Measurements from ENCODE around the gene FLVCR2. TPM values are rescaled to one million over a fixed set of nuclear protein-coding genes. Genes with fewer than 3 reads are reported as not detected.
A peak's percentile ranks its signal among the peaks of the same experiment; 100 is the strongest.

The FLVCR2 gene
- total RNA-seq, 1 donor from 2014 or later = 7.3 TPM

DNA sequence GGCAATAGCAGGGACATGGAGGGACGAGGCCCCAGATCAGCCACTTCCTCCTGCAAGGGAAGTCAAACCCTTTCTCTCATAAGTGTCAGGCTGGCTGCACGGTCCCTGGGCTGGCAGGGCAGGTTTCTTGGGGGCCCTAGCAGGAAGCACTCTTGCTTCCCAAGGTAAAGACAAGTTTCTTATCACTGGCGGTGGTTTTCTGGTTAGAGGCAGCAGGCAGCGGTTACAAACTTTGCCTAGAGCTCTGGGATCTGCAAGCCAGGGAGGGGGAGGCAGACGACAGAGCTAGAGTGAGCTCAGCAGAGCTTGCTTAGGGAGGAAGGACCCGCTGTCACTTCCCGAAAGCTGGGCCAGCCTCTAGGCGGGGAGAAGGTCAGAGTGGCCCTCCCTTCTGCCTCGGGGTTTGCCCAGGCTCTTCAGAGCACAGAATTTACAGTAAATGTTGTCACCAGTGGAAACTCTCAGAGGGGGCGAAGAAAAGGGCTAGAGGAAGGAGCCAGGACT lies 35.8 kb upstream of the FLVCR2 start:
- Histone ChIP-seq H3K4me3 (ENCODE audit: low read length in 3 of 3) (no peak overlapping the region), H3K4me1 (ENCODE audit: control insufficient read depth in 3 of 3, insufficient read depth in 3 of 3, low read length in 3 of 3) (peaks cover 0 to 1% (median 0%) of the 10 kb centered on the region in 3 donors), H3K27me3 (ENCODE audit: control insufficient read depth in 3 of 3, insufficient read depth in 3 of 3, low read length in 3 of 3) (no peaks in the 10 kb centered on the region), H3K36me3 (ENCODE audit: control insufficient read depth in 3 of 3, insufficient read depth in 3 of 3, low read length in 3 of 3) (no peaks in the 10 kb centered on the region), H3K27ac (ENCODE audit: low read depth, low read length) (peak overlapping the region; percentile 54), H3K9me3 (ENCODE audit: control insufficient read depth in 3 of 3, low read length in 3 of 3) (no peaks in the 10 kb centered on the region), H3K9ac (ENCODE audit: low read depth in 1 of 3, low read length in 3 of 3) (no peak overlapping the region)

DNA sequence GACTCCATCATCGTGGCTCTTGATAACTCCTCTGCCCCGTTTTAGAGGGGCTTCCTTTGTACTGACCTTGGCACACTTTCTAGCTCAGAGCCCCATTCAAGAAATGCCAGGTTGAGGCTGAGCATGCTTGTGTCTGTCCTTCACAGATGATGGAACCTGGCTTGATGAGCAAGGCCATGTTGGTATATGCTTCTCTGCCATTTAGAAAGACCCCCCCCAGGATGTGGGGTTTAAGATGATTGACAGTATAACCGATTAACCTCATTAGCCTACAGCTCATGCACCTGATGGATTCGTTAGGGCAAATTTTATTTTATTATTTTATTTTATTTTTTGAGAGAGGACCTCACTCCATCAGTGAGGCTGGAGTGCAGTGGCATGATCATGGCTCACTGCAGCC lies 35.2 kb upstream of the FLVCR2 start:
- Histone ChIP-seq H3K27me3 (ENCODE audit: control insufficient read depth in 3 of 3, insufficient read depth in 3 of 3, low read length in 3 of 3) (no peaks in the 10 kb centered on the region), H3K9me3 (ENCODE audit: control insufficient read depth in 3 of 3, low read length in 3 of 3) (no peaks in the 10 kb centered on the region), H3K4me1 (ENCODE audit: control insufficient read depth in 3 of 3, insufficient read depth in 3 of 3, low read length in 3 of 3) (peaks cover 0 to 7% (median 6%) of the 10 kb centered on the region in 3 donors), H3K9ac (ENCODE audit: low read depth in 1 of 3, low read length in 3 of 3) (no peak overlapping the region), H3K36me3 (ENCODE audit: control insufficient read depth in 3 of 3, insufficient read depth in 3 of 3, low read length in 3 of 3) (no peaks in the 10 kb centered on the region), H3K27ac (ENCODE audit: low read depth, low read length) (no peak overlapping the region), H3K4me3 (ENCODE audit: low read length in 3 of 3) (no peak overlapping the region)

DNA sequence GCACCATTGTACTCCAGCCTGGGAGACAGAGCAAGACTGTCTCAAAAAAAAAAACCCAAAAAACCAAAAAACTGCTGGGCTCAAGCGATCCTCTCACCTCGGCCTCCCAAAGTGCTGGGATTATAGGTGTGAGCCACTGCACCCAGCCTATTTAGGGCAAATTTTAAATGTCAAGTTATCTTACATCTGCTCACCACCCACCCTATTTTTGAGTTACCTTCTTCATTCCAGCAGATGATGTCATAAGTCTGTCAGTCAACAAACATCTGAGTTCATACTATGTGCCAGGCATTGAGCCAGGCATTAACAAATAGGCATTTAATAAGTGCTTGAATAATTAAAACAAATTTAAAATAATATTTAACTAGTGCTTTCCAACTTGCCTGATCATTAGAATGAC lies 34.6 kb upstream of the FLVCR2 start:
- peaks cover 3 to 8% (median 6%) of the 10 kb centered on the region in 3 donors for H3K4me1 ChIP-seq (ENCODE audit: control insufficient read depth in 3 of 3, insufficient read depth in 3 of 3, low read length in 3 of 3)
- no peaks in the 10 kb centered on the region for H3K27me3 ChIP-seq (ENCODE audit: control insufficient read depth in 3 of 3, insufficient read depth in 3 of 3, low read length in 3 of 3)
- H3K9ac ChIP-seq (ENCODE audit: low read depth in 1 of 3, low read length in 3 of 3) = no peak overlapping the region
- H3K27ac ChIP-seq (ENCODE audit: low read depth, low read length) = no peak overlapping the region
- H3K9me3 ChIP-seq (ENCODE audit: control insufficient read depth in 3 of 3, low read length in 3 of 3) = no peaks in the 10 kb centered on the region
- H3K4me3 ChIP-seq (ENCODE audit: low read length in 3 of 3) = no peak overlapping the region
- no peaks in the 10 kb centered on the region for H3K36me3 ChIP-seq (ENCODE audit: control insufficient read depth in 3 of 3, insufficient read depth in 3 of 3, low read length in 3 of 3)

DNA sequence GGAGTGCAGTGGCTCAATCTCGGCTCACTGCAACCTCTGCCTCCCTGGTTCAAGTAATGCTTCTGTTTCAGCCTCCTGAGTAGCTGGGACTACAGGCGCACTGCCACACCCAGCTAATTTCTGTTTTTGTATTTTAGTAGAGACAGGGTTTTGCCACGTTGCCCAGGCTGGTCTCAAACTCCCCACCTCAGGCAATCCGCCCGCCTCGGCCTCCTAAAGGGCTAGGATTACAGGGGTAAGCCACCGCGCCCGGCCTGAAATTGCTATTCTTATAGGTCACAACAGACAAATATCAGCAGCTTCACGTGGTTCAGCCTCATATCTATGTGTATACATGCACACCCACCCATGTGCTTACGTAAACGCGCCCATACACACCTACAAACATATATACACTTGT lies 32.5 kb upstream of the FLVCR2 start:
- H3K4me1 ChIP-seq (ENCODE audit: control insufficient read depth in 3 of 3, insufficient read depth in 3 of 3, low read length in 3 of 3) = peaks cover 3 to 8% (median 6%) of the 10 kb centered on the region in 3 donors
- H3K36me3 ChIP-seq (ENCODE audit: control insufficient read depth in 3 of 3, insufficient read depth in 3 of 3, low read length in 3 of 3) = no peaks in the 10 kb centered on the region
- H3K27me3 ChIP-seq (ENCODE audit: control insufficient read depth in 3 of 3, insufficient read depth in 3 of 3, low read length in 3 of 3) = no peaks in the 10 kb centered on the region
- no peak overlapping the region for H3K4me3 ChIP-seq (ENCODE audit: low read length in 3 of 3)
- H3K27ac ChIP-seq (ENCODE audit: low read depth, low read length) = no peak overlapping the region
- H3K9ac ChIP-seq (ENCODE audit: low read depth in 1 of 3, low read length in 3 of 3) = no peak overlapping the region
- H3K9me3 ChIP-seq (ENCODE audit: control insufficient read depth in 3 of 3, low read length in 3 of 3) = no peaks in the 10 kb centered on the region

DNA sequence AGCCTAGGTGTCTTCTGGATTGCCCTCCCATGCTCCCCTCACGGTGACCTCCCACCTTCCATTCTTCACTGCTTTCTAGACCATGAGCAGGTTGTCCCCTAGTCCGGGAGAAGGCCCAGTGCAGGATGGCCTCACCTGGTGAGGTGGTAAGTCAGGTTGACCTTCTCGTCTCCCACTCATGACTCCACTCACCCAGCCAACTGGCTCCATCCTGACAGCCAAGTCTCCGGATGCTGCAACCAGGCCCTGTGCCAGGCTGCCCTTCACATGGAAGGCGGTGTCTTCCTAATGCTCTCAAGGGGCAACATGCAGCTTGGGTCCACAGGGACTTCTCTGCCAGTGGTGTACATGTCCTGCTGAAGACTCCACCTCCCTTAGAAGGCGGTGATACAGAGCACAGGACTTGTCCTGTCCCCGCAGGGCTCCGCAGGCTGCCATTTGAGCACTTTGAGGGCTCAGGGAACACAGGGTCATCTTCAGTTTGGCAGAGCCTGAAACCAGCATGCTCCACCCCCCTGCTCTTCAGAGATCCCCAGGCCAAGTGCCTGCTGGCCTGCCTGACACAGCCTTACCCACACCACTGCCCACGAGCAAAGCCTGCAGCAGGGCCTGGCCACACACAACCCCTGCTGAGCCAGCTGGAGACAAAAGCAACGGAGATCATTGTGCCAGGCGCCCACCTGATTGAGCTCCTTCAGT lies 30.7 kb upstream of the FLVCR2 start:
- Histone ChIP-seq H3K36me3 (ENCODE audit: control insufficient read depth in 3 of 3, insufficient read depth in 3 of 3, low read length in 3 of 3) (no peaks in the 10 kb centered on the region), H3K4me3 (ENCODE audit: low read length in 3 of 3) (no peak overlapping the region), H3K4me1 (ENCODE audit: control insufficient read depth in 3 of 3, insufficient read depth in 3 of 3, low read length in 3 of 3) (peaks cover 3 to 8% (median 6%) of the 10 kb centered on the region in 3 donors), H3K27ac (ENCODE audit: low read depth, low read length) (no peak overlapping the region), H3K9ac (ENCODE audit: low read depth in 1 of 3, low read length in 3 of 3) (no peak overlapping the region), H3K9me3 (ENCODE audit: control insufficient read depth in 3 of 3, low read length in 3 of 3) (no peaks in the 10 kb centered on the region), H3K27me3 (ENCODE audit: control insufficient read depth in 3 of 3, insufficient read depth in 3 of 3, low read length in 3 of 3) (no peaks in the 10 kb centered on the region)

DNA sequence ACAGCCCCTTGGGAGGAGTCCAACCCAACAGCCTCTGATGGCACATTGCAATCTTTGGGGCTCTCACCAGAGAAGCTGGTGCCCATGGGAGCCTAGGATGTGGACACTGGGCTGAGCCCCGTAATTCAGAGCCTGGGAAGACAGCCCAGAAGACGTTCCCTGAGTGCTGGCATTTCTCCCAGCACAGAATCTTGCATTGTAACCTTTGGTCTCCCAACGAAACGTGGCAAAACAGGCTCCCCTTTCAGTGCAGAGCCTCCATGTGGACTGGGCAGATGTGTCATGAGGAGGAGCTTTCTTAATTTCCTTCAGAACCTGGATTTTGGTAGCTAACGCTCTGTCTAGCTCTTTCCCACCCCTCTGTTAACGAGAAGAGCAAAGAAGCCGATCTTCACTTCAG lies 29.9 kb upstream of the FLVCR2 start:
- no peak overlapping the region for H3K4me3 ChIP-seq (ENCODE audit: low read length in 3 of 3)
- no peaks in the 10 kb centered on the region for H3K27me3 ChIP-seq (ENCODE audit: control insufficient read depth in 3 of 3, insufficient read depth in 3 of 3, low read length in 3 of 3)
- H3K4me1 ChIP-seq (ENCODE audit: control insufficient read depth in 3 of 3, insufficient read depth in 3 of 3, low read length in 3 of 3) = peaks cover 3 to 8% (median 6%) of the 10 kb centered on the region in 3 donors
- no peak overlapping the region for H3K9ac ChIP-seq (ENCODE audit: low read depth in 1 of 3, low read length in 3 of 3)
- H3K9me3 ChIP-seq (ENCODE audit: control insufficient read depth in 3 of 3, low read length in 3 of 3) = no peaks in the 10 kb centered on the region
- H3K27ac ChIP-seq (ENCODE audit: low read depth, low read length) = no peak overlapping the region
- no peaks in the 10 kb centered on the region for H3K36me3 ChIP-seq (ENCODE audit: control insufficient read depth in 3 of 3, insufficient read depth in 3 of 3, low read length in 3 of 3)

DNA sequence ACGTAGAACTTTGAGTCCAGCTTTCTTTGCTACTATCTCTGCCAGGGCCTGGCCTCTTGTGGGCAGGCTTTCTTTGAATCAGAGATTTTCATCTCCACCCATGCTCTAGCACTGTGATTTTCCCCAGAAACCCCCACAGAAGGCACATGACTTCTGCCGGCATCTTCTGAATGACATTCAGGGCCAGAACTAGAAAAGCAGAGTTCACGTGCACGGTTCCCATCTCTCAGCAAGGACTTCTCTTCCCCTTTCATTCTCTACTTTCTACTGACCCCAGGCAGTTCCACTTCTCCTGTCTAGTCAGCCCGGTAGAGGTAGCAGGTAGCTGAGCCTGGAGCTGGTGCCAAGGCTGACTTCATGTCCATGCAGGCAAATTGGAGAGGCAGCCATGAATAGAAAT lies 29.3 kb upstream of the FLVCR2 start:
- Histone ChIP-seq H3K9ac (ENCODE audit: low read depth in 1 of 3, low read length in 3 of 3) (no peak overlapping the region), H3K4me1 (ENCODE audit: control insufficient read depth in 3 of 3, insufficient read depth in 3 of 3, low read length in 3 of 3) (peaks cover 3 to 8% (median 6%) of the 10 kb centered on the region in 3 donors), H3K27ac (ENCODE audit: low read depth, low read length) (no peak overlapping the region), H3K4me3 (ENCODE audit: low read length in 3 of 3) (no peak overlapping the region), H3K36me3 (ENCODE audit: control insufficient read depth in 3 of 3, insufficient read depth in 3 of 3, low read length in 3 of 3) (no peaks in the 10 kb centered on the region), H3K27me3 (ENCODE audit: control insufficient read depth in 3 of 3, insufficient read depth in 3 of 3, low read length in 3 of 3) (no peaks in the 10 kb centered on the region), H3K9me3 (ENCODE audit: control insufficient read depth in 3 of 3, low read length in 3 of 3) (no peaks in the 10 kb centered on the region)

DNA sequence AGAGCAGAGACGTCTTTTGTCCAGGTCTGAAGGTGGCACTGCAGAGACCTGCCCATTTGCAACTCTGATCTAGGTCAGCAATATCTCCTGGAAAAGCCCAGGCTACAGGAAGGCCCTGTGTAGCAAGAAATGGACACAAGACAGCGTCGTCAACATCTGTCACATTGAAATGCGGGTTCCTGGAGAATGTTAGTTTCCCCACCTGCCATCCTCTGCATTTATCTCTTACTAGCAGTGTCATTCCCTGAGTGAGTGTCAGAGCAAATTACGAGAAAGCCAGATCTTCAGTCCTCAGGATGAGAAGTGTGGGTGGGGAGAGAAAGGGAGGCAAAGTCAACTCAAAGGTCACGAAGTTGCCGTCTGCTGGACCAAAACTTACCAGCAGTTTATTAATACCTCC lies 27.4 kb upstream of the FLVCR2 start:
- no peak overlapping the region for H3K27ac ChIP-seq (ENCODE audit: low read depth, low read length)
- H3K36me3 ChIP-seq (ENCODE audit: control insufficient read depth in 3 of 3, insufficient read depth in 3 of 3, low read length in 3 of 3) = no peaks in the 10 kb centered on the region
- H3K27me3 ChIP-seq (ENCODE audit: control insufficient read depth in 3 of 3, insufficient read depth in 3 of 3, low read length in 3 of 3) = no peaks in the 10 kb centered on the region

DNA sequence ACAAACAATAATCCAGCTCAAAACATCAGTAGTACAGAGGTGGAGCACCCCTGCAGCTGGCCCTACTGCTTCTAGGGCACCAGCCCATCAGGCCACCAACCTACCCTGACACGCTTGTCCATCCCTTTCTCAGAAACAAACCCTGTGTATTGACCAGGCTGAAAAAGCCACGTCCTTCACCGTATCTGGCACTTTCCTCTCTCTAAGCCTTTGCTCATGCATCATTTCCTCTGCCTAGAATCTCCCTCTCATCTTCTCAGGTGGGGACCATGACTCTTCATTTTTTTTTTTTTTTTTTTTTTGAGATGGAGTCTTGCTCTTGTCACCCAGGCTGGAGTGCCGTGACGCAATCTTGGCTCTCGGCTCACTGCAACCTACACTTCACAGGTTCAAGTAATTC lies 25.3 kb upstream of the FLVCR2 start:
- Histone ChIP-seq H3K27me3 (ENCODE audit: control insufficient read depth in 3 of 3, insufficient read depth in 3 of 3, low read length in 3 of 3) (no peaks in the 10 kb centered on the region), H3K9me3 (ENCODE audit: control insufficient read depth in 3 of 3, low read length in 3 of 3) (peaks cover 0 to 5% (median 3%) of the 10 kb centered on the region in 3 donors), H3K4me3 (ENCODE audit: low read length in 3 of 3) (no peak overlapping the region)

More for the DNA sequence above, 27.4 kb upstream of the FLVCR2 start:
- Histone ChIP-seq H3K4me3 (ENCODE audit: low read length in 3 of 3) (no peak overlapping the region), H3K9ac (ENCODE audit: low read depth in 1 of 3, low read length in 3 of 3) (no peak overlapping the region), H3K4me1 (ENCODE audit: control insufficient read depth in 3 of 3, insufficient read depth in 3 of 3, low read length in 3 of 3) (peaks cover 3 to 8% (median 6%) of the 10 kb centered on the region in 3 donors), H3K9me3 (ENCODE audit: control insufficient read depth in 3 of 3, low read length in 3 of 3) (no peaks in the 10 kb centered on the region)

DNA sequence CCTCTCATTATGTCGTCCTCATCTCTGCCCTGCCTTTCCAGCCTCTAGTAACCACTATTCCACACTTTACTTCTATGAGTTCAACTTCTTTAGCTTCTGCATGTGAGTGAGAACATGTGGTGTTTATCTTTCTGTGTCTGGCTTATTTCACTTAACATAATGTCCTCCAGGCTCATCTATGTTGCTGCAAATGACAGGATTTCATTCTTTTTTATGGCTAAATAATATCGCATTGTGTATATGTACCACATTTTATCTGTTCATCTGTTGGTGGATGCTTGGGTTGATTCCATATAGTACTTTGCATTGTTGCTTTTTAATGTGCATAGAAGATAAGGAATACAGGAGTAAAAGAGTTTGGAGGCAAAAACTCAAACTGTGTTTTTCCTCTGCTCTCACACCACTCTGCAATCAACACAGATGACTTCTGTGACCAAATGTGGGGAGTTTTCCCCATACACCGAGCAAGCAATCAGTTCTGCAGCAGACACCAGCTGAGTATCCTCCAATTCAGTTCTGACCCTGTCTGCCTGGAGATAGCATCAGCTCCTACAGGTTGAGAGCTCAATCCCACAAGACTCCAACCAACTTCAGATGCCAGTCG lies 24.6 kb upstream of the FLVCR2 start:
- Histone ChIP-seq H3K4me1 (ENCODE audit: control insufficient read depth in 3 of 3, insufficient read depth in 3 of 3, low read length in 3 of 3) (no peaks in the 10 kb centered on the region), H3K9me3 (ENCODE audit: control insufficient read depth in 3 of 3, low read length in 3 of 3) (peaks cover 0 to 5% (median 3%) of the 10 kb centered on the region in 3 donors), H3K9ac (ENCODE audit: low read depth in 1 of 3, low read length in 3 of 3) (no peak overlapping the region), H3K4me3 (ENCODE audit: low read length in 3 of 3) (no peak overlapping the region), H3K27me3 (ENCODE audit: control insufficient read depth in 3 of 3, insufficient read depth in 3 of 3, low read length in 3 of 3) (no peaks in the 10 kb centered on the region), H3K36me3 (ENCODE audit: control insufficient read depth in 3 of 3, insufficient read depth in 3 of 3, low read length in 3 of 3) (no peaks in the 10 kb centered on the region), H3K27ac (ENCODE audit: low read depth, low read length) (no peak overlapping the region)

More for the DNA sequence above, 25.3 kb upstream of the FLVCR2 start:
- Histone ChIP-seq H3K27ac (ENCODE audit: low read depth, low read length) (no peak overlapping the region), H3K4me1 (ENCODE audit: control insufficient read depth in 3 of 3, insufficient read depth in 3 of 3, low read length in 3 of 3) (peaks cover 1 to 3% (median 2%) of the 10 kb centered on the region in 3 donors), H3K36me3 (ENCODE audit: control insufficient read depth in 3 of 3, insufficient read depth in 3 of 3, low read length in 3 of 3) (no peaks in the 10 kb centered on the region), H3K9ac (ENCODE audit: low read depth in 1 of 3, low read length in 3 of 3) (no peak overlapping the region)
